ENCODE data around the gene TMOD4.
"Not testable (repeated sequence)": the region's sequence is repeated elsewhere in the genome, so short reads cannot be mapped to it uniquely, and the experiment has no call there.

Gene TMOD4
- total RNA-seq = 0.75 reads per million

DNA sequence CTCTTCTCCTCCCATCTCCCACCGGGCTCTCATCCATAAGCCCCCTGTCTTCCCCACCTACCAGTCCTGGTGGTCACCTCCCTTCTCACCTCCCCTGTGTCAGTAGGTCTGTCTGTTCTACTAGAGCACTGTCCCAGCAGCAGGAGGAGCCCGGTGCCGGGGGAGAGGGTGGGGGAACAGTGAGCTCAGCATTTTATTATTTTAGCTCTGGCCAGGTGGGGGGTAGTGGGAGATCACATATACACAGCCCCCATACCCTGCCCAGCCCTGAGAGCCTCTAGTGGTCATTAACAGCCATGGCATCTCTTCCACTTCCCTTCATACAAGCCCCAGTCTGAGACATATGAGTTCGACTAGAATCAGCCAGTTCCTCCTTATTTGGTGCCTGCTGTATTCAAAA lies at the start of gene TMOD4:
TMOD4 (minus strand) TSS at position 119 of the 400 bp plus-strand sequence. CDS start 1,106 bp downstream, outside the sequence.
- no peak for DNase-seq

DNA sequence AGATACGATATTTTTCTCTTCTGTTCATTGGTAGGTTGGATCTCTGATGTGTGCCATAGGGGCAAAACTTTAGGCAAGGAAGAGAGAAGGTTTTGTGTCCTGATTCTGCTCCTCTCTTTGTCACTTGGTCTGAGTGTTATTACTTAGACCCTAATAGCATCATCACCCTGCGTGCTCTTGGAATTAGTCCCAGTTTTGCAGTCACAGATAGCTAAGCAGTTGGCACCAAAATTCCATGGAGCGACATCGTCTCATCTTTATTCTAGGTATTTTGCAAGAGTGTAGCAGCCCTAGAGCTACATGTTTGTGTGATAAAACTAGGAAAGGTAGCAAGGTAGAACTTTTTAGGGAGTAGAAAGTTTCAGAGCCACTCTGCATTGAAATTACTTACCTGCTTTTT lies 46.3 kb upstream of the TMOD4 start:
- no peak for DNase-seq

DNA sequence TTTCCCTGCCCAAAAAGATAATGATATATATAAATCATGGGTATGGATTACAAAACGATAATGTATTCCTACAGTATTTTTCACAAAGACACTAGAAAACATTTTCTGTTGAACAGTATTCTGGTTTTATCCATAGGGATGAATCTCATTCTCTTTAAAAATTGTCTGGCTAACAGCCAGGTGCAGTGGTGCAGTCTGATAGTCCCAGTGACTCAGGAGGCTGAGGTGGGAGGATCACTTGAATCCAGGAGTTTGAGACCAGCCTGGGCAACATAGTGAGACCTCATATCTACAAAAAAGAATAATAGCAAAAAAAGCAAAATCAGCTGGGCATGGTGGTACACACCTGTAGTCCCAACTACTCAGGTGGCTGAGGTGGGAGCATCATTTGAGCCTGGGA lies 45.8 kb upstream of the TMOD4 start:
- no peak for DNase-seq

DNA sequence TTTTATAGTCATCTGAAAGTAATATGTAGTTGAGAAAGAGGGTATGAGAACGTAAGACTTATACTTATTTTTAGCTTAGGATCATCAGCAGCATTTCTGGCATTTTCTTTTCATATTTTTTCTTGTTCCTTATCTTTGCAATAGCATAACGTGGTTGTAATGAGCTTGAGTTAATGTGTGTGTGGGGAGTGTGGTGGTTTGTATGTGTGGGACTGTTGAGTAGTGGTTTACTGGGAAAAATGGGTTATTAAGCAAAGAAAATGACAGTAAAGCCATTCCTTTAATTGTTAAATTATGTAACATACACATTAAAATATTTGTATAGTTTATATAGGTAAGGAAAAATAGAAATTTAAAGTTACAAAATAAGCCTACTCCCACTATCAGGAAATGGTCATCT lies 37.8 kb upstream of the TMOD4 start:
- DNase-seq = no peak

DNA sequence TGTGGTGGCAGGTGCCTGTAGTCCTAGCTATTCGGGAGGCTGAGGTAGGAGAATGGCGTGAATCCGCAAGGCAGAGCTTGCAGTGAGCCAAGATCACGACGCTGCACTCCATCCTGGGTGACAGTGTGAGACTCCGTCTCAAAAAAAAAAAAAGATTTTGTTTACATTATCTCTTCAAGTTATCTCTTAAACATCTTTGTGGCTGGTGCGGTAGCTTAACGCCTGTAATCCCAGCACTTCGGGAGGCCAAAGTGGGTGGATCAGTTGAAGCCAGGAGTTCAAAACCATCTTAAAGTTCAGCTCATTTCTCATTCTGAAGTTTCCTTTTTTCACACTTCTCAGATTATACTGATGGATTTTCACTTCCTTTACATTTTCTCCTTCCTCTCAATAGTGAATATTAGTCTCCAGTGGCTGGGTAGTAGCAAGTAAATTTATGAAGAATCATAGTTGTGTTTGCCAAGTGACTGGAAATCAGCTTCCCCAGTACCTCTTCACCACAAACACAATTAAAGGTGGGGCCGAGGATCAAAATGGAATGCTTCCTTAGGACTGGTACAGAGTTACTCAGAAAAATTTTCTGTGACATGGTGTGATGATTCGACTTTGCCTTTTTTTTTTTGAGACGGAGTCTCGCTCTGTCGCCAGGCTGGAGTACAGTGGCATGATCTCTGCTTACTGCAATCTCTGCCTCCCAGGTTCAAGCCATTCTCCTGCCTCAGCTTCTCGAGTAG lies 36.4 kb upstream of the TMOD4 start:
- DNase-seq = no peak

DNA sequence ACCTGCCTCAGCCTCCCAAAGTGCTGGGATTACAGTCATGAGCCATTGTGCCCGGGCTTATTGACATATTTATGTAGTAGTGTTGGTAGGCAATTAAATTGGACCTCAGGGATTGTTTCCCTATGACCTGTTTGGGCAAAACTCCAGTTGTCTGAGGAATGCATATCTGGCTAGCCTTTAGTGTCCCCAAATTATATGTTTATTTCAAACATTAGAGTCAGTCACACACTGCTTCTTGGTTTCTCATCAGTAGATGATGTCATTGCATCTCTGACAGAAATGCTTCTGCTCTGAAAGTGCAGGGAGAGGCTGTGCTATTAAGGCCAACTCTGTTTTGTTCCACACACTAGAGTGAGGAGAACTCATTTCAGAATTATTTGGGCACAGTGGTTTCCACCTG lies 35.0 kb upstream of the TMOD4 start:
- no peak for DNase-seq

DNA sequence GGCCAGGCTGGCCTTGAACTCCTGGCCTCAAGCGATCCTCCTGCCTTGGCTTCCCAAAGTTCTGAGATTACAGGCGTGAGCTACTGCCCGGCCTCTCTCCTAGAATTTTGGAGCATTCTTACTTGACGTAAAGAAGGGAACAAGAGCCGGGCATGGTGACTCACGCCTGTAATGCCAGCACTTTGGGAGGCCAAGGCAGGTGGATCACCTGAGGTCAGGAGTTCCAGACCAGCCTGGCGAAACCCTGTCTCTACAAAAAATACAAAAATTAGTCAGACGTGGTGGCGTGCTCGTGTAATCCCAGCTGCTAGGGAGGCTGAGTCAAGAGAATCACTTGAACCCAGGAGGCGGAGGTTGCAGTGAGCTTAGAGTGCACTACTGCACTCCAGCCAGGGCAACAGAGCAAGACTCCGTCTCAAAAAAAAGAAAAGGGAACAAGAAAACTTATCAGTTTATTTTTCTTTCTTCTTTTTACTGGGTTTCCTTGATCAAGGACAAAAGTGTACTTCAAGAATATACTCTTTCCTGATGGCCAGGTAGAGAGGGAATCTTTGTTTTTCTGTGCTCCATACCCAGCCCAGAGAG lies 29.7 kb upstream of the TMOD4 start:
- not testable (repeated sequence) for DNase-seq

DNA sequence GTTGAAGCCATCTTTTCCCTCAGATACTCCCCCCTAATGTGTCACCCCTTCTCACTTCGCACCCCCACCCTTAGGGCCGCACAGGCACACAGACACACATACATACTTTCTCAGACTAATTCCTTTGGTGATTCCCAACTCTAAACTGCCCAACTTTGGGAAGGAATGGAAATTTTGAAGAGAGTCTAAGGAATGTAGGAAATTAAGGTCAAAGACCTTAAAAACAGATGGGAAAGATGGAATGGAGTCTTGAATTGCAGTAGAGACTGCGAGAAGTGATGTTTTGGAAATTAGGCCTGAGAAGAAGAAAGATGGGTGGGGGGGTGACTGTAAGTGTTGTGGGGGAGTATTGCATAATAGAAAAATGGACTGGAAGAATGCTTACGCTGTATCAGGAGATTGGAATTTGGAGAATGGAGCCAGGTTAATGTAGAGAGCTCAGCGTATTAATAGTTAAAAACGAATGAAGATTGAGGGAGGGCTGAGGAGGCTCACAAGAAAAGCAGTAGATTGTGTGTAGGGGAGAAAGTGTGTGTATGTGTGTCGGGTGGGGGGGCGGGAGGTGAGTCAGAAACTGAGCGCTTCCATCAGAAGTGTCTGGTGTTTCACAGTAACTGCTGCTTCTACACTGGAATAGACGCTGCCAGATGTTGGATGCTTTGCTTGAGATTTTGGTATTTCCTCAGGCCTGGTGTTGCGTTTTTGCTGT lies 24.2 kb upstream of the TMOD4 start:
- no peak for DNase-seq

DNA sequence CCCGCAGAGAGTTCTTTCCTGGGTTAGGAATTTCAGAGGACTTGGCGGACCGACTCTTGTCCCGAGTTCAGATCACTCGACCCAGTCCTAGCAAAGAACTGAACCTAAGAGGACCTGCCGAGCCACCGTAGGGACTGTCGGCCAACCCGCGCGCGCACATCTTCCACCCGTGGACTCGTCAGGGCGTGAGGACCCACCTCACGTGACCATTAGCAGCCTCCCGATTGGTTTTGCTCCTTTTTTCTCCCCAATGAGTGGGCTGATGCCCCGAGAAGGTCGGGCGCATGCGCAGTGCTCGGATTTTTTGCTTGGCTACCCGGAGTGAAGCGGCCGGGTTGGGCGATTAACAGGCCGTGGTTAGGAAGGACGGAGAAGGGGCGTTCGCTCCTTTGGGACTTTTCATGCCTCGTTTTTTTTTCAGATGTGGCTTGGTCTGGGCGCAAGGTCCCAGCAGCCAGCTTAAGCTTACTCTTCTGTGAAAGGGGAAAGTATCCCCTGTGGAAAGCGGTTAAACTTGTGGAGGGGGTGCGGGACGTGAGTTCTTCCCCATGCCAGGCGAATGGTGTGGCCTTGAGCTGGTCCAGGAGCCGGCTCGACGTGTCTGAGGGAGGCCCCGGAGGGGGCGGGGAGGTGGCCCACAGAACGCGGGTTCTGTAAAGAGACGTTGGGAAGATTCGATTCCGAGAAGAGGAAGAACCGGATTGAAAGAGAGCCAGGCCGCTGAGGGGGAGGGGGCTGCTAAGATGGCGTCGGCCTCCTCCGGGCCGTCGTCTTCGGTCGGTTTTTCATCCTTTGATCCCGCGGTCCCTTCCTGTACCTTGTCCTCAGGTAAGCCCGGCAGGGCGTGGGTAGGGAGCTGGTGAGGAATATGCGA lies 22.7 kb upstream of the TMOD4 start, which contains the start of gene PIP5K1A:
PIP5K1A (plus strand) TSS at position 299 of the 874 bp plus-strand sequence; CDS start at position 744, 445 bp downstream.
- peak; percentile 100 for DNase-seq

DNA sequence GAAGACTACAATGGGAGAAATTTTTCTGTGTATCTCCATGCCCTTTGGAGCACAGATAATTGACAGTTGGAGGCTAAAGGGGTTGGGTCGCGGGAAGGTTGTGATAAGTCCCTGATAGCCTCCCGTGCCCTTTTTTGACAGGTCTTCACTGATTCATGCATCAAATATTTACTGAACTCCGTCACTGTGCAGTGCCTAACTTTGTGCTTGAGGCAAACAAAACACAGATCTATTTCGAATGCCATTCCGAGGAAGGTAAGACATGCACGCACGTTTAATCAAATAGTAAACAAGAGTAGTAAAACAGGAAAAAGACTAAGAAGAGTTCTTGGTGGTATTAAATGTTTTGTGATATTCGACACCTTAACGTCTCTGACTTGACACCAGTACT lies 22.1 kb upstream of the TMOD4 start:
- no peak for DNase-seq

DNA sequence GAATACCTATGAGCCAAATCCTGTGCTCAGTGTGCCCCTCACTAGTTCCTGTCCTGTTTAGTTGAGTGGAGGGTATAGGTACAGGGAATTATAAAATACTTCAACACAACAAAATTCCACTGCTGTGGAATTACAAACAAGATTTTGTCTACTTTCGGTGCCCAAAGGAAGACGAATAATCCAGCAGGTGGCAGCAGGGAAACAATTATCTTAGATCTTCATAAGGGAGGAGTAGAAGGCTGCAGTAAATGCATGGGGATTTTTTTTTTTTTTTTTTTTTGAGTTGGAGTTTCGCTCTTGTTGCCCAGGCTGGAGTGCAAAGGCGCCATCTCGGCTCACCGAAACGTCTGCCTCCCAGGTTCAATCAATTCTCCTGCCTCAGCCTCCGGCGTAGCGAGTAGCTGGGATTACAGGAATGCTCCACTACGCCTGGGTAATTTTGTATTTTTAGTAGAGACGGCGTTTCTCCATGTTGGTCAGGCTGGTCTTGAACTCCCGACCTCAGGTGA lies 20.6 kb upstream of the TMOD4 start:
- peak; percentile 43 for DNase-seq

DNA sequence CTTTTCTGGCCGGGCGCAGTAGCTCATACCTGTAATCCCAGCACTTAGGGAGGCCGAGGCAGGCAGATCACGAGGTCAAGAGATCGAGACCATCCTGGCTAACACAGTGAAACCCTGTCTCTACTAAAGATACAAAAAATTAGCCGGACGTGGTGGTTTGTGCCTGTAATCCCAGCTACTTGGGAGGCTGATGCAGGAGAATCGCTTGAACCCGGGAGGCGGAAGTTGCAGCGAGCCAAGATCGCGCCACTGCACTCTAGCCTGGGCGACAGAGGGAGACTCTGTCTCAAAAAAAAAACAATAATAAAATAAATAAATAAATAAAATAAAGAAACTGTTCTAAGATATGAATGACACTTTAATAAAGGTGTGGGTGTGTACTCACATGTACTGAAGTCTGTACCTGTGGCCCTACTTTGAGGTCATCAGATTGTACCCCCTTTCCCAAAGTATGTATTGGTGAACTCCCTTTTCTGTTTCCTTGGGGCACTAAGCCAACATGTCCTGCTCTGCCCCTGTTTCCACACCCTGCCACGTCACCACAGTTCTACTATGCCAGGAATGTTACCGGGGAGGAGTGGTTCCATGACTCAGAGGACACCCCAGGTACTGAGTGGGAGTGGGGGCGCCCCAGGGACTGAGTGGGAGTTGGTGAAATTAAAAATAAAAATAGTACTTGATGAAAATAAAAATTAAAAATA lies 19.3 kb upstream of the TMOD4 start:
- DNase-seq = not testable (repeated sequence)

DNA sequence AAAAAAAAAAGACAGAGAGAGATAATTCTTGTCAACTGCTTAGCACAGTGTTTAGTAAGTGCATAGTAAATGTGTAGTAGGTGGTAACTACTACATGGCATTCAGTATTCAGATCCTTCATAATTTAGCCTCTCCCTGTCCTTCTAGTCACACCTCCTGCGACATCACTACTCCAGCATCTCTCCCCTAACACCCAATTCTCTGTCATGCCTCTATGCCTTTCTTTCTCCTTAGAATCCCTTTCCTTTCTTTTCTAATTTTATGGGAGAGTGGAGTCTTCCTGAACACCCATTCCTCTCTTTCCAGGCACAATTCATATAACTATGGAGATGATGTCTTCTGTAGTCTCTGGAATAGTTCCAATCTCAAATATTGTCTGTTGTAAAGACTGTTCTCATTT lies 18.1 kb upstream of the TMOD4 start:
- DNase-seq = no peak

DNA sequence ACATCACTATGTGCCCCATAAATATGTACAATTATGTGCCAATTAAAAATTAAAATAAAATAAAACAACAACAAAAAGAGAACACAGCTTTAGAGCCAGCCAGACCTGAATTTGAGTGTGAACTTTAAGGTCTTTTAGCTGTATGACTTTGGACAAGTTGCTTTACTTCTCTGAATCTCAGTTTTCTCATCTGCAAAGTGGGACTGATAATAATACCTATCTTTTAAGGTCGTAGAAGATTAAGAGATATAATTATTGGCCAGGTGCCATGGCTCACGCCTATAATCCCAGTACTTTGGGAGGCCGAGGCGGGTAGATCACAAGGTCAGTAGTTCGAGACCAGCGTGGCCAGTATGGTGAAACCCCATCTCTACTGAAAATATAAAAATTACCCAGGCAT lies 17.5 kb upstream of the TMOD4 start:
- DNase-seq = no peak

DNA sequence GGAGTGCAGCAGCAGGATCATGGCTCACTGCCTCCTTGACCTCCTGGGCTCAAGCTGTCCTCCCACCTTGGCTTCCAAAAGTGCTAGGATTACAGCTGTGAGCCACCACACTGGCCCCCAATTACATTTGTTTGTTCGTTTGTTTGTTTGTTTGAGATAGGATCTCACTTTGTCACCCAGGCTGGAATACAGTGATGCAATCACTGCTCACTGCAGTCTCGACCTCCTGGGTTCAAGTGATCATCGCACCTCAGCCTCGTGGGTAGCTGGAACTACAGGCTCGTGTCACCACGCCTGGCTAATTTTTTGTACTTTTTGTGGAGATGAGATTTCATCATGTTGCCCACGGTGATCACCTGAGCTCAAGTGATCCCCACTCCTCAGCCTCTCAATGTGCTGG lies 16.3 kb upstream of the TMOD4 start:
- no peak for DNase-seq

DNA sequence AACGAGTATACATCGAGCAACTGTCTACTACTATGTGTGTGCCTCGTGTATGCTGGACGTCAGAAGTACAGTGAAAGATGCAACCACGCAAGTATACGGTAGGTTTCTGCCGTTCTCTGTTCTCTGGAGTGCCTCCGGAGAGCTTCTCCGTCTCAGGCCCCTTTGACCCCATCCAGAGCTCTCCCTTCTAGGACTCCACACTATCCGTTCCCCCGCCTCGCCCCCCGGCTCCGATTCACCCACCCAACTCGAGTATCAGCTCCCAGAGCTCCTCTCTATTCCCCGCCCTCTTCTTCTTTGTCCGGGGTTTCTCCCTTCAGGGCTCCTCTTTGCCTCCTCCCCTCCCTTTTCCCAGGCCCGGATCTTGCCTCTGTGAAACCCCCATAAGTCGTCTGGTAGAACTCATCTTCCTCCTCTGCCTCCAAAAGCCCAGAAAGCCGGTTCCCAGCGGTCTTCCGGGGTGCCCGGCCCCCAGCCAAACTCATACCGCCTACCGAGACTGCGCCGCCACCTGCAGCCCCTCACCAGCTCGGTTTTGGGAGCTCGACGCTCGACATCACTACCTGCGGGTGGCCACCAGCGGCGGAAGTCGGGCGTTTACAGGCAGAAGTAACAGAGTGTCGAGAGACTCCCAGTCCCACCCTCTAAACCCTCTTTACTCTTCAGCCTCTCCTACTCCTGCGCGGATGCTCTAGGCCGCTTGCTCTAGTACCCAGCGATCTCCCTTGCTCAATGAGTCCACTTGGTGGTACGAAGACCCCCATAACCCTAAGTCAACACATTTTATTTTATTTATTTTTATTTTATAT lies 14.1 kb upstream of the TMOD4 start, which contains the start of gene VPS72:
VPS72 (minus strand) TSS at position 561 of the 809 bp plus-strand sequence; CDS start at position 485, 76 bp downstream.
- peak; percentile 81 for DNase-seq

DNA sequence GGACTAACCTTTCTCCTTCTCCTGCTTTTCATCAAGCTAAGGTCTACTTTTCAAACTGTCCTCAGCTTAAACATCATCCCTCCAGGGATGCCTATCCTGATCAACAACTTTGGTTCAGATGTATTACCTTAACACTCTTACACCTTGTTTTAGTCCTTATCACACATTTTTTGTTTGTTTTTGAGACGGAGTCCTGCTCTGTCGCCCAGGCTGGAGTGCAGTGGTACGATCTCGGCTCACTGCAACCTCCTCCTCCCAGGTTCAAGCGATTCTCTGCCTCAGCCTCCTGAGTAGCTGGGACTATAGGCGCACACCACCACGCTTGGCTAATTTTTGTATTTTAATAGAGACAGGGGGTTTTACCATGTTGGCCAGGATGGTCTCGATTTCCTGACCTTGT lies 12.9 kb upstream of the TMOD4 start:
- DNase-seq = not testable (repeated sequence)

DNA sequence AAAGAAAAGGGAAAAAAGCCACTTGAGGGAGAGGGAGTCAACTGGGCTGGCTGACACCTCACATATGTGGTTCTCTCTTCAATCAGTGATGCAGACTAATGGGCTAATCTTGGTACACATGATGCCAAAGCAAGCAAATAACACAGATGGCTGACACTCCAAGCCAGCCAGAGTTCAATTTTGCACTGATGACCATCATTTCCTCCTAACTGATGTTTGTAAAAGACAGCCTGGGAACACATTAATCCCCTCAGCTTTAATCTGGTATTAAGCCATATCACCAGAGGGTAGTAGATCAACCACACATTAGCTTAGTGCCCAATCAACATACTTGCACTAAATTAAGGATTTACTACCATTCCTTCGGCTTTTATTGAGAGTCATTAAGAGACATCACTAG lies 11.4 kb upstream of the TMOD4 start:
- no peak for DNase-seq

DNA sequence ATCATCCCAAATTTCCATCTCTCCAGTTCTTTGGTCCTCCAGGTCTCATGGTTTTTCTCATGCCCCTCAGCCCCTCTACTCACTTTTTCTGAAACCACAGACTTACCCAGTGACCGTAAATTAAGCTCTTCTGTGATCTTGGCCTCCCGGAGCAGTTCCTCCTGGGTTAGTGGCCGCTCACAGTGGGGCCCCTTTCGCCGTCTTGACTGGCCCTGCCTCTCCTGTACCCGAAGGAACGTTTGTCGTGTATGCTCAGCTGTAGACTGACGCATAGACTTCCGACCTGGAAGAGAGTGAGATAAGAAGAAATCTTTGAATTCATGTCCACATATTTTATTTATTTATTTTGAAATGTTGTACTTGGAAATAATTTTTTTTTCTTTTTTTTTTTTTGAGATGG lies 8.4 kb upstream of the TMOD4 start:
- DNase-seq = no peak

DNA sequence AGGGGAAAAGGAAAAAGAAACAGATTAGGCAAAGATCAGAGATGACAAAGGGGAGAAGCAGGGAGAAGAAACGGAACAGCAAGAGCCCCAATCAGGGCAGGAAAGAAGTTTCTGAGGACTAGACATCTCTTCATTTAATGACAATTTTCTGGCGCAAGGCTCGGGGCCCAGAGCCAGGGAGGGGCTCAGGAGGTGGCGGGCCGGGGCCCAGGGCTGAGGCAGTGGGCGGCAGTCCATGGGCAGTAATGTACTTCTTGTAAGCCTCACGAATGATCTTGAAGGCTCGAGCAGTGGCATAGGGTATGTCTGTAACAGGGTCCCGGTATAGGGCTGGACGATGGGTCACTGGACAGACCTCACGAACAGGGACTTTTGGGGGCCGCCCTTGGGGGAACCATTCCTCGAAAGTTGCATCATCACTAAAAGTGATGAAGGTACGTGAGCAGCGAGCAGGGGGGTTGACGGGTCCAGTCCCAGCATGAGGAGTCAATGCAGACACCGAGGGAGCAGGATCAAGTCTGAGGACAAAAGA lies 799 bp upstream of the TMOD4 start:
- no peak for DNase-seq
